Measurements from ENCODE around the gene PIP5K1B. TPM values are rescaled to one million over a fixed set of nuclear protein-coding genes. Genes with fewer than 3 reads are reported as not detected.

PIP5K1B gene
- total and polyA plus RNA-seq, 2 donors (not counting 1 experiment from before 2014, with no cell fraction given) = under 0.01 to 0.03 TPM

DNA sequence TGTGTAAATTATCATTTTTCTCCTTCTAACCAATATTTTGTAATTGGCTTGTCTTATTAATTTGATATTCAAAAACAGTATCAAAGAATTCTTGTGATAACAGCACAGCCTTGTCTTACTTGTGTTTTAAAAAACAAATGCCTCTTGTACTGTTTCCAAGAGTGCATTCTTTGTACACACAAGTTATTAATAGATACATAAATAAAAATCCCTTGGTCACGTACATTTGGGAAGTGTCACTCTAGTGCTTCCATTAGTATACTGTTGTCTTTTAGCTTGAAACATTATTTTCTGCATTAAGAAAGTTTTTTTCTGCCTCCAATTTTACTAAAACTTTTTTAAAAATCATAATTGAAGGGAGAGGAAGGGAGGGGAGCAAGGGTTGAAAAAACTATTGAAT, 133.2 kb downstream of the PIP5K1B start:
- TF ChIP-seq, protein P1, sequence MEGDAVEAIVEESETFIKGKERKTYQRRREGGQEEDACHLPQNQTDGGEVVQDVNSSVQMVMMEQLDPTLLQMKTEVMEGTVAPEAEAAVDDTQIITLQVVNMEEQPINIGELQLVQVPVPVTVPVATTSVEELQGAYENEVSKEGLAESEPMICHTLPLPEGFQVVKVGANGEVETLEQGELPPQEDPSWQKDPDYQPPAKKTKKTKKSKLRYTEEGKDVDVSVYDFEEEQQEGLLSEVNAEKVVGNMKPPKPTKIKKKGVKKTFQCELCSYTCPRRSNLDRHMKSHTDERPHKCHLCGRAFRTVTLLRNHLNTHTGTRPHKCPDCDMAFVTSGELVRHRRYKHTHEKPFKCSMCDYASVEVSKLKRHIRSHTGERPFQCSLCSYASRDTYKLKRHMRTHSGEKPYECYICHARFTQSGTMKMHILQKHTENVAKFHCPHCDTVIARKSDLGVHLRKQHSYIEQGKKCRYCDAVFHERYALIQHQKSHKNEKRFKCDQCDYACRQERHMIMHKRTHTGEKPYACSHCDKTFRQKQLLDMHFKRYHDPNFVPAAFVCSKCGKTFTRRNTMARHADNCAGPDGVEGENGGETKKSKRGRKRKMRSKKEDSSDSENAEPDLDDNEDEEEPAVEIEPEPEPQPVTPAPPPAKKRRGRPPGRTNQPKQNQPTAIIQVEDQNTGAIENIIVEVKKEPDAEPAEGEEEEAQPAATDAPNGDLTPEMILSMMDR (conservative IDR thresholded peaks at IDR 0.05 in 1 of 2, IDR thresholded peaks at IDR 0.05 in 1 of 2; ENCODE audit: low read depth in 1 of 2, low read length in 2 of 2) = no peak
- TF ChIP-seq EZH2 (IDR thresholded peaks at IDR 0.05; ENCODE audit: low read length, missing control alignments) = no peak
- Histone ChIP-seq H3K4me3 (replicated peaks in 1 of 4; ENCODE audit: control extremely low read depth in 1 of 4, insufficient read depth in 1 of 4, low read depth in 3 of 4, low read length in 4 of 4) (no peak overlapping the region), H2AFZ (ENCODE audit: low read length) (no peak overlapping the region)

DNA sequence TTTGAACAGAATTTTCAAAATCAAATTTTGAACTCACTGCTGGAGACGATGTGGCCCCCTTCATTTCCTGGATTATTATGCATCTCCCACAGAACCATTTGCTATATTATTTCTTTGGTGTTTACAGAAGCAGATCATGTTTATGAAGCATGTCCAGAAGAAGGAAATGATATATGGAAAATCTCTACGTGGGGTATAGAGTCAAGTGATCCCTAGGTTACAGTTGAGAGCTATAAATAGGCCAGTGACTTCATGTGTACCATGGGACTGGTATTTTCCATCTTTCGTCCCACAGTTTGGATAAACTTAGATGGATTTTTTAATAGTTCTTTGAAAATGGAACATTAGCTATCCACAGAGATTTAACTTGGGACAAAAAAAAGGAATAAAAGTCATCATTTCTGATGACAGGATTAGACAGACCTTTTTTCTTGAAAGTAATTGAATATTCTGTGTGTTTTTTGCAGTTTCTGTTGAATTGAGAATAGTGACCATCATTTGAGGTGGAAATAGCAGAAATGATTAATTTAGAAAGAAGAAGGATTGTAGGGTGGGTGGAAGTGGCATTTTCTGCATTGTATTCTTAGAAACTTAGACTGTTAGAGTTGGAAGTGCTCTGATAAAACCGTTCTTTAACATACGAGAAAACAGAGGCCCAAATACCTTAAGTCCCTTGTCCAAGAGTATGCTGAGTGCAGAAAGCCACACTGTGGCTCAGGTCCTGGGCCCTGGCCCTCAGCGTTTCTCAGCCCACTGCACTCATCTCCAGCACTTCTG, 136.4 kb downstream of the PIP5K1B start:
- TF ChIP-seq, protein P1 (conservative IDR thresholded peaks at IDR 0.05 in 1 of 2, IDR thresholded peaks at IDR 0.05 in 1 of 2; ENCODE audit: low read depth in 1 of 2, low read length in 2 of 2) = no peak
- TF ChIP-seq EZH2 (IDR thresholded peaks at IDR 0.05; ENCODE audit: low read length, missing control alignments) = no peak
- Histone ChIP-seq H2AFZ (ENCODE audit: low read length) (no peak overlapping the region), H3K4me3 (replicated peaks in 1 of 4; ENCODE audit: control extremely low read depth in 1 of 4, insufficient read depth in 1 of 4, low read depth in 3 of 4, low read length in 4 of 4) (no peak overlapping the region), H3K4me1 (ENCODE audit: control insufficient read depth, extremely low read depth, insufficient read depth, low read length) (no peaks in the 10 kb centered on the region), H3K79me2 (ENCODE audit: control insufficient read depth, insufficient read depth, low read length) (no peaks in the 10 kb centered on the region), H3K9ac (ENCODE audit: insufficient read depth, low read length) (no peak overlapping the region), H3K27ac (ENCODE audit: insufficient read depth, low read length) (no peak overlapping the region), H3K9me3 (ENCODE audit: control insufficient read depth, insufficient read depth, low read depth, low read length) (no peaks in the 10 kb centered on the region), H3K36me3 (ENCODE audit: control insufficient read depth, insufficient read depth, low read length) (no peaks in the 10 kb centered on the region), H4K20me1 (ENCODE audit: control insufficient read depth, extremely low read depth, insufficient read depth, low read length) (no peaks in the 10 kb centered on the region), H3K27me3 (ENCODE audit: control insufficient read depth, insufficient read depth, low read length) (no peaks in the 10 kb centered on the region), H3K4me2 (ENCODE audit: extremely low read depth, insufficient read depth, low read length) (no peak overlapping the region)
- no peak for DNase-seq (ENCODE audit: low read depth in 2 of 2)

More for the DNA sequence above, 133.2 kb downstream of the PIP5K1B start:
- H3K4me1 ChIP-seq (ENCODE audit: control insufficient read depth, extremely low read depth, insufficient read depth, low read length) = no peaks in the 10 kb centered on the region
- no peaks in the 10 kb centered on the region for H3K79me2 ChIP-seq (ENCODE audit: control insufficient read depth, insufficient read depth, low read length)
- H3K27me3 ChIP-seq (ENCODE audit: control insufficient read depth, insufficient read depth, low read length) = no peaks in the 10 kb centered on the region
- H3K9me3 ChIP-seq (ENCODE audit: control insufficient read depth, insufficient read depth, low read depth, low read length) = no peaks in the 10 kb centered on the region
- no peak overlapping the region for H3K27ac ChIP-seq (ENCODE audit: insufficient read depth, low read length)
- no peak overlapping the region for H3K9ac ChIP-seq (ENCODE audit: insufficient read depth, low read length)
- no peaks in the 10 kb centered on the region for H3K36me3 ChIP-seq (ENCODE audit: control insufficient read depth, insufficient read depth, low read length)
- H4K20me1 ChIP-seq (ENCODE audit: control insufficient read depth, extremely low read depth, insufficient read depth, low read length) = no peaks in the 10 kb centered on the region
- no peak for DNase-seq (ENCODE audit: low read depth in 2 of 2)
- no peak overlapping the region for H3K4me2 ChIP-seq (ENCODE audit: extremely low read depth, insufficient read depth, low read length)

DNA sequence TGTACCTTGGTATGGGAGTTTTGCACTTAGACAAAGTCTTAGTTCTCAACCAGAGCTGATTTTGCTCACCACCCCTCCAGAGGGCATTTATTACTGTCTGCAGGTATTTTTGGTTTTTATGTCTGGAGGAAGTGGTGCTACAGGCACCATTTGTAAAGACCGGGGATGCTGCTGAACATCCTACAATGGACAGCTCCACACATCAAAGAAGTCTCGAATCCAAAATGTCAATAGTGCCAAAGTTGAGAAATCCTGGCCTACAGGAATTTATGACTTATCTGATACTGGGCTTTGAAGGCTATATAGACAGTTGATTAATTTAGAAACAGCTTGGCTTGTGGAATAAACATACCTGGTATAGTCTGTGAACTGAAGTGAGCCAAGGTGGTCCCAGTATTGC, 137.5 kb downstream of the PIP5K1B start:
- DNase-seq (ENCODE audit: low read depth in 2 of 2) = no peak
- no peak overlapping the region for H3K9ac ChIP-seq (ENCODE audit: insufficient read depth, low read length)
- H3K79me2 ChIP-seq (ENCODE audit: control insufficient read depth, insufficient read depth, low read length) = no peaks in the 10 kb centered on the region
- H3K4me1 ChIP-seq (ENCODE audit: control insufficient read depth, extremely low read depth, insufficient read depth, low read length) = no peaks in the 10 kb centered on the region
- no peaks in the 10 kb centered on the region for H3K36me3 ChIP-seq (ENCODE audit: control insufficient read depth, insufficient read depth, low read length)
- H3K27me3 ChIP-seq (ENCODE audit: control insufficient read depth, insufficient read depth, low read length) = no peaks in the 10 kb centered on the region
- H3K4me2 ChIP-seq (ENCODE audit: extremely low read depth, insufficient read depth, low read length) = no peak overlapping the region
- no peak overlapping the region for H3K27ac ChIP-seq (ENCODE audit: insufficient read depth, low read length)
- H3K4me3 ChIP-seq (replicated peaks in 1 of 4; ENCODE audit: control extremely low read depth in 1 of 4, insufficient read depth in 1 of 4, low read depth in 3 of 4, low read length in 4 of 4) = no peak overlapping the region
- H2AFZ ChIP-seq (ENCODE audit: low read length) = no peak overlapping the region
- no peaks in the 10 kb centered on the region for H4K20me1 ChIP-seq (ENCODE audit: control insufficient read depth, extremely low read depth, insufficient read depth, low read length)
- H3K9me3 ChIP-seq (ENCODE audit: control insufficient read depth, insufficient read depth, low read depth, low read length) = no peaks in the 10 kb centered on the region
- TF ChIP-seq EZH2 (IDR thresholded peaks at IDR 0.05; ENCODE audit: low read length, missing control alignments) = no peak
- TF ChIP-seq, protein P1 (conservative IDR thresholded peaks at IDR 0.05 in 1 of 2, IDR thresholded peaks at IDR 0.05 in 1 of 2; ENCODE audit: low read depth in 1 of 2, low read length in 2 of 2) = no peak

All from fibroblast of lung (primary cell).